GM21786 (cell line): ENCODE measurements around the gene SPEN.
A peak's percentile ranks its signal among the peaks of the same experiment; 100 is the strongest.

Experiments used
- ATAC-seq: cut with Tn5 transposase; IDR thresholded peaks from one replicate; pipeline ENCODE4 v1.9.1; 2021; ENCODE audit not compliant: unreplicated experiment

SPEN gene

DNA sequence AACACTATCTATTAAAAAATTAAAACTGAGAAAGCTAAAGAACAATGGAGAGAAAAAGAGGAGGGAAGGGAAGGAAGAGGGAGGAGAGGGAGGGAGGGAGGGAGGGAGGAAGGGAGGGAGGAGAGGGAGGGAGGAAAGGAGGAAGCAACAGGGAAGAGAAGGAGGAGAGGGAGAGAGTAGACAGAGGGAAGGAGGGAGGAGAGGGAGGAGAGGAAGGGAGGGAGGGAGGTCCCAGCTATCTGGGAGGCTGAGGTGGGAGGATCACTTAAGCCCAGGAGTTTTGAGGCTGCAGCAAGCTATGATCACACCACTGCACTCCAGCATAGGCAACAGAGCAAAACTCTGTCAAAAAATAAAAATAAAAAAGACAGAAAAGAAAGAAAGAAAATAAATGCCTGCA, 111.9 kb downstream of the SPEN start:
- no peak for ATAC-seq

DNA sequence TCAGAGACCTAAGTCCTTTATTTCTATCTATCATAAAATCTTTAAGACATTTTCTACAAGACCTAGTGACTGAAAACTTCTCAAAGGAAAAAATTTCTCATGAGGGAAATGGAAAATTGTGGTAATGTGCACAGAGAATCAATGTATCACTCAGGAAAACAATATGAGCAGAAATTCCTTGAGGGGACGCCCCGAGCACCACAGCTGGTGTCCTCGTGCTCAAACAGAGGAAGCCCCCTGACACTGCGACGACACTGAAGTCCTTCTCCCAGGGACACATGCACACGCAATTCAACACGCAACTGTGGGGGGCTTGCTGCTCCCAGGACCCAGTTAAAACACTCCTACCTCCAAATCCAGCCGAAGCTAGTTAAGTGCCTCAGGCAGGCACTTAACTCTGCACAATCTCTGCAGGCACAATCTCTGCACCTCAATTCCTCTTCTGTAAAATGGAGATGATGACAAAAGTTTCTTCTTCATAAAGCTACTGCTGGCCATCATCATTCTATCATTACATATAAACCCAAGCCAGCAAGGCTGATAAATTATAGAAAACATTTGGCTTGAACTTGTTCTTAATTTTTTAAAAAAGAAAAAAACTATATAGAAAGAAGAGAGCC, 112.4 kb downstream of the SPEN start:
- no peak for ATAC-seq

DNA sequence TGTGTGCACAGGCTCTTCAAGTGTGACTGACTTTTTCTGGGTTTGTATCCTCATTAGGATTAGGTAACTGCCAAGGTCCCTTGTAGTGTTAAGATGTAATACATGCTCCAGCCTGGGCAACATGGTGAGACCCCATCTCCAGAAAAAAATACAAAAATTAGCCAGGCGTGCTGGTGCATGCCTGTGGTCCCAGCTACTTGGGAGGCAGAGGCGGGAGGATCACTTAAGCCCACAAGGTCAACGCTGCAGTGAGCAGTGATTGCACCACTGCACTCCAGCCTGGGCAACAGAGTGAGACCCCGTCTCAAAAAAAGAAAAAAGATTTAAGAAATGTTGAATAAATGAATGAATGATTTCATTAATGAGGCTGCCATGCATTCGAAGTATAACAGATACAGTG, 113.3 kb downstream of the SPEN start:
- ATAC-seq, result no peak

DNA sequence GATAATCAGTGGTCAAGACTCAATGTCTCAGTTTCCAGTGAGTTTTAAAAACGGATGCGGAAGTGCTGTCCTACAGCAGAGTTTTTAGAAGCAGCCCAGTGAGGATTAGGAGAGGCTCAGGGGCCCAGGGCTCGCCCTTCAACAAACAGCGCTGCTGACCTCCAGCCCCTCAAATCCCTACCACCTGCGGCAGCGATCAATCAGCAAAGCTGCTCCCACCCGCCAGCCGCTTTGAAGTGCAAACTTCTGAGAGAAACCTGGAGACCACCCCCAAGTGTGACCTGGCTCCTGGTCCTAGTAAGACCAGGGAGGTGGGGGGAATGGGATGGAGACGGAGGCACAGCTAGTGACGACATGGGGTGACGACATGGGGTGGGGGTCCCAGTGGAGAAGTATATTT, 114.0 kb downstream of the SPEN start:
- no peak for ATAC-seq

DNA sequence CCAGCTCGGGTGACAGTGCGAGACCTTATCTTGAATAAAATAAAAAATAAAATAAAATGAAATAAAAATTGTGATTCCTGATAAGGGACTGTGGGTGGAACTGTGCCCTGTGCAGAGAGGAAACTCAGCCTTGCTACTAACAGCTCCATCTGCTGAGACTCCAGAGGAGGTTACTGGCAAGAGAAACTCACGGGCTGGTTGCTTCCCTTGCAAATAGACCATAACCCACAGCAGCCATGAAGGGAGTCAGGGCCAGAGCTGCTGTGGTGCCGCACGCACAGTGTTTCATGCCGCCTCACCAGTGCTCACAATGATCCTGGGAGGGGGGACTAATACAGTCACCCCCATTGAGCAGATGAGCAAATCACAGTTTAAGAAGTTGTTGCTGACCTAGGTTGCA, 114.7 kb downstream of the SPEN start:
- ATAC-seq, result no peak

DNA sequence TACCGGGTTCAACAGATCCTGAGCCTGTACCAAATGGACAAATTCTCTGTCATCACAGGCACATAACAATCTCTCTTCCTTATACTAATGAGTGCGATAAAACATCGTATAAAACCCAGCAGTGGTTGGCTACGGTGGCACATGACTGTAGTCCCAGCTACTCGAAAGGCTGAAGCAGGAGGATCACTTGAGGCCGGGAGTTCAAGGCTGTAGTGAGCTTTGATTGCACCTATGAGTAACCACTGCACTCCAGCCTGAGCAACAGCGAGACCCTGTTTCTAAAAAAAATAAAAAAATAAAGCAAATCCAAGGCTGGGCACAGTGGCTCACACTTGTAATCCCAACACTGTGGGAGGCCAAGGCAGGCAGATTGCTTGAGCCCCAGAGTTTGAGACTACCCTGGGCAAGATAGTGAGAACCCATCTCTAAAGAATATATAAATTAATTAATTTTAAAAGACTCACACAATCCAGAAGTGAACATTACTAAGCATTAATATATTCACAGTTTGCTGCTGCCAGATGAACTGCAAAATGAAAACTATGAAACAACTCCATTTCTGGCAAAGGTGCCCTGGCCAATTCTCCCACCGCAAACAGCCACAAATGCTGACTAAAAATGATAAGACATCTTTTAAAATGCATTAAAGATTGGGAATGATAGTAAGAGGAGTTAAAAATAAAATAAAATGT, 115.3 kb downstream of the SPEN start:
- ATAC-seq, result no peak

DNA sequence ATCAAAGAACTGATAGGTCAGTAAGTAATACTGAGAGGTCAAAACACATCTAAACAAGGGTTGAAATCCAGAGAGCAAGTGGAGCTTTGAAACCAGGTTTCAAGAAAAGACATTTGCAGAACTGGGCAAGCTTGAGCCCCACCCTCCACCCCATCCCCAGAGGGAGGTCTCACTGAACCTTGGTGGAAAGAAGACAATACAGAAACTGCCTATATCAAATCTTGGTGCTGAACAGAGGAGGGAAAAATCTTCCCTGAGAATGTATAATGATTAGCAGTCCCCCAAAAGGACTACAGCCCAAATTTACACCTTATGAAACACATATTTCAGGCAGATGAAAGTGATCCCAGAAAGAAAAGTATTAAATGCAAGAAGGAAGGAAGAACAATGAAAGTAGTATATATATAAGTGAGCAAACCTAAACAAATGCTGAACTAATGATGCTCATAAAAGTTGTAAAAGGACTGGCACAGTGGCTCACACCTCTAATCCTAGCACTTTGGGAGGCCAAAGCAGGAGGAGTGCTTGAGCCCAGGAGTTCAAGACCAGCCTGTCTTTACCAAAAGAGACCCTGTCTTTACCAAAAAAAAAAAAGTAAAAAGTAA, 116.0 kb downstream of the SPEN start:
- no peak for ATAC-seq

DNA sequence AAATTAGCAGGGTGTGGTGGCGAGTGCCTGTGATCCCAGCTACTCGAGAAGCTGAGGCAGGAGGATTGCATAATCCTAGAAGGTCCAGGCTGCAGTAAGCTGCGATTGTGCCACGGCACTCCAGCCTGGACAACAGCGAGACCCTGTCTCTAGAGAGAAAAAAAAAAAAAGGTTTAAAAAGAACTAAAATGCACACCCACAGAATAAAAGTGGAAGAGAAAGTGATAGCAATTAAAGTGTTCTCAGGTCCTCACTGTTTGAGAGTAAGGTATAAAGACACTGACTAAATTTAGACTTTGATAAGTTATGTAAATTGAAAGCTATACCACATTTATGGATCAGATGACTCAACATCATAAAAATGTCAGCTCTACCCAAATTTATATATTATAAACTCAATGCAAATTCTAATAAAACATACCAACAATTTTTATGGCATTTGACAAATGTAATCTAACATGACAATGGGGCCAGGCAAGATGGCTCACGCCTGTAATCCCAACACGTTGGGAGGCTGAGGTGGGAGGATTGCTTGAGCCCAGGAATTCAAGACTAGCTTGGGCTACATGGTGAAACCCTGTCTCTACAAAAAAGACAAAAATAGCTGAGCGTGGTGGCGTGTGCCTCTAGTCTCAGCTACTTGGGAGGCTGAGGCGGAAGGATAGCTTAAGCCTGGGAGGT, 116.6 kb downstream of the SPEN start:
- peak; percentile 41 for ATAC-seq

DNA sequence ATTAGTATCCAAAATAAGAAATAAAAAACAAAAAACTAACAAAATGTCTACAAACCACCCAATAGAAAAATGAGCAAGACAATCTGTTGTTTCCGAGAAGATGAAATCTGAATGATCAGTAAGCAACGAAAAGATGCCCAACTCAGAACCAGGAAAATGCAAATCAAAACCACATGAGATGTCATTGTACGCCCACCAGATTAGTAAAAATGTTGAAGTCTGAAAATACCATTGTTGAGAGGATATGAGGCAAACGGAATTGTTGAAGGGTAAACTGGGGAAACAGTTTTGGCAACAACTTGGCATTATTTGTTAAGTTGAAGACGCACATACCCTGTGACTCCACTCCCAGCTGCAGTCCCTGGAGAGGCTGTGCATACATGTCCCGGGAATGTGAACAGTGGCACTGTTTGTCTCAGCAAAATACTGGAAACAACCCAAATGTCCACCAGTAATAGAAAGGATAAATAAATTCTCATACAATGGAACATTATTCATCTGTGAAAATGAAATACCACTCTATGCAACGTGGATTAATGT, 117.8 kb downstream of the SPEN start:
- no peak for ATAC-seq

DNA sequence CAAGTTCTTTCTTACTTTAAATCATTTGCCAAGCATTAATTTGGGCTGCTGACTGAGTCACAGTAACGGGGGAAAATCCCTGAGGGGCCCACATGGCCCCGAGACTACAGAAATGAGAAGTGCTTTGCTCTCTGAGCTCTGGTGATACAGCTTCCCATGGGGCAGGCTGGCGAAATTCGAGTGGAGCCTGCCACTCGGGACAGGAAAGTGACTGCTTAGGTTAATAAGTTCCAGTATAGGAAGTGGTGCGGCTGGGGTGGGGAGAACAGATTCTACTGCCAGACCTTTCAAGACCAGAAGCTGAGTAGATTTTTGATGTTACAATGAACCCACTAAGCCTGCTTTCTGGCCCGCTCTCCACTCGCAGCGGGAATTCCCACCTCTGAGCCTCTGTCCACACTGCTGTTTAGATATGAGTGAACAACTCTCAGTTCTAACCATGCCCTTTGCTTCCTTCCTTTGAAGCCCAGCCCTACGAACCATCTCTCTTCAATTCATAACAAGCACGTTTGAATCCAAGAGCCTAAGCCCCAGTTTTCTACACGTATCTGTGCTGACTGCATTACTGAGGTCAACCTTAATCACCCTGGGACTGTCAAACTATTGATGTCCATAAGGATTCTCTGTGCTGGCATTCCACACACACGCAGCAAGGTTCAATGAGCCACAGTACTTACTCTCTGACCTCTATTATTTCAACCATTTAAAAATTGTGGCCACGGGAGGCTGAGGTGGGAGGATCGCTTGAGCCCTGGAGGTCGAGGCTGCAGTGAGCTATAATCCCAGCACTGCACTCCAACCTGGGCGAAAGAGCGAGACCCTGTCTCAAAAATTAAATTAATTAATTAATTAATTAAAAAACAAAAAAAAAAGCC, 118.8 kb downstream of the SPEN start:
- ATAC-seq, result peak; percentile 68

DNA sequence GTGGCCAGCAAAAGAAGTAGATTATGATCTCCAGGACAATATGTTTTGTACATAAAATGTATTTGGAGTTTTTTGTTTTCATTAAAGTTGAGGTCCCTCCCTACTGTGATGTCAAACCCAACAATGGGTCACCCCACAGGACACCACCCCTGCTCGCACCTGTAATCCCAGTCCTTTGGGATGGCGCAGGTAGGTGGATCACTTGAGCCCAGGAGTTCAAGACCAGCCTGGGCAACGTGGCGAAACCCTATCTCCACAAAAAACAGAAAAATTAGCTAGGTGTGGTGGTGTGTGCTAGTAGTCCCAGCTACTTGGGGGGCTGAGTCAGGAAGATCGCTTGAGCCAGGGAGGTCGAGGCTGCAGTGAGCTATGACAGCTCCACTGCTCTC, 119.4 kb downstream of the SPEN start:
- ATAC-seq, result no peak

DNA sequence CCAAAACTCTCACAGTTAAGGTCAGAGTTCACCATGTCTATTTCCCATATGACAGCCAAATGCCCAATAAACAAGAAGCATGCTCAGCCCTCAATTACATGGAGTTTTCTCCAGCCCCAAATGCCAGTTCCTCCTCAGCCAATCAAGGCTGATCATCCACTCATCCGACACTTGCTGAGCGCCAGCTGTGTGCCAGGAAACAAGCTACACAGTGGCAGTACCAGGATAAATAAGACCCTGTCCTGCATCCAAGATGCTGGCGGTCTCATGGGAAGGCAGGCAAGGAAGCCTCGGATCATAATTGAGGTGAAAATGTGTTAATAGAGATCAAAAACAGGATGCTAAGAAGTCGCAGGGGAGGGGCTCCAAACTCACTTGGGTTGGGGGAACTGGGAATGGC, 120.7 kb downstream of the SPEN start:
- ATAC-seq, result no peak

DNA sequence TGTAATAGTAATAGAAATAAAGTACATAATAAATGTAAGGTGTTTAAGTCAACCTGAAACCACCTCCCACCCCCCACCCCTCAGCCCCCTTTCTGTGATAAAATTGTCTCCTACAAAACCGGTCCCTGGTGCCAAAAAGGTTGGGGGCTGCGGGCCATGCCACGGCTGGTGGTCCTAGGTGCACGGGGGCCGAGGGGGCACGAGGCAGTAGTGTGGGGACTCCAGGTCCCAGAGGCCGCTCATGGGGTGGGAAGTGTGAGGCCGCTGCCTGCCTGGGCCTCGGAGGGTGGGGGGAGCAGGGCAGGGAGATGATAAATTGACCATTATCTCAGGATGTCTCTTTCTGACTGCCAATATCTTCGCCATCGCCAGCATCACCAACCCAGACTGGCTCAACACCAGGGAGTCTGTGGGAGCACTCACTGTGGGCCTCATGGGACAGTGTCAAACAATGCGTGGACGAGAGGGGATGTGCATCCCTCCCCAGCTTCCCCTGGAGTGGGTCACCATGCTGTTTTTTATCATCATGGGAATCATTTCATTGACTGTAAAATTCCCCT, 121.9 kb downstream of the SPEN start:
- ATAC-seq, result no peak

DNA sequence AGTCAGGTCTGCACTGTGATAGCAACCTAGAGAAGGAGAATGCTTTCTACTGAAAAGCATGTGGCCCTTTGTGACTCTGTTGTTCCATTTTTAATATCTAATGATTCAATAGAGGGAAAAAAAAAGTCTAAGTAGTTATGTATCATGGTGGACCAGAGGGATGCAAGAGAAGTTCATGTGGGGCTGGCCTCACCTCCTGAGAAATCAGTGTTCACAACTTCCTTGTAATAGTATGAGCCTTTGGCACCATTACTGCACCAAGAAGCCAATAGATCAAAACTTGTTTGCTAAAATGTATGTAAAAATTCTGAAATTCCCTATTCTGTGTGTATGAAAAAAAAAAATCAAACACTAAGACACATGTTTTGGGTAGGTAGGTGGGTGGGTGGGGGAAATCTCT, 123.4 kb downstream of the SPEN start:
- no peak for ATAC-seq

DNA sequence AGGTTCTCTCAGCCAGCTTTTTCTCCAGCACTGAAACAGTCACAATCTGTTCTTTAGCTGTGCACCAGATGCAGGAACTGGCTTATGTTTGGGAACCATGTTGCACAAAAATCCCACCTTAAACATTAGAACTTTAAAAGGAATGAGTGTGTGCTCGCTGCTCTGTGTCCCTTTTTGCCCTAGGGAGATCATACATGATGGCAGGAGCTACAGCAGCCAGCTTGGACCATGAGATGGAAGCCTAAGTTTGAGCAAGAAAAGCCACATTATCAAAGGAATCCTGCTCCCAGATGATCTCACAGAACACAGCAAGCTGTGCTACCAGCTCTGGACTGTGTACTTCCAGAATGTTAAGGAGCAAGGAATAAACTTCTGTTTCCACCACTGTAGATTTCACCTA, 124.9 kb downstream of the SPEN start:
- no peak for ATAC-seq

DNA sequence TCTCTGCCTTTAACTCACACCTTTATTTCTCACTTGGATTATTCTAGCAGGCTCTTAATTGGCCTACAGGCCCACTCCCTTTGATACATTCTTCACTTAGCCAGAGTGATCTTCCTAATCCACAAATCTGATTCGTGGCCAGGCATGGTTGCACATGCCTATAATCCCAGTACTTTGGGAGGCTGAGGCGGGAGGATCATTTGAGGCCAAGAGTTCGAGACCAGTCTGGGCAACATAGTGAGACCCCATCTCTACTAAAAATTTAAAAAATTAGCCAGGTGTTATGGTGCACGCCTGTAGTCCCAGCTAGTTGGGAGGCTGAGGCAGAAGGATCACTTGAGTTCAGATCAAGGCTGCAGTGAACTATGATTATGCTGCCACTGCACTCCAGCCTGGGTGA, 126.3 kb downstream of the SPEN start:
- no peak for ATAC-seq

DNA sequence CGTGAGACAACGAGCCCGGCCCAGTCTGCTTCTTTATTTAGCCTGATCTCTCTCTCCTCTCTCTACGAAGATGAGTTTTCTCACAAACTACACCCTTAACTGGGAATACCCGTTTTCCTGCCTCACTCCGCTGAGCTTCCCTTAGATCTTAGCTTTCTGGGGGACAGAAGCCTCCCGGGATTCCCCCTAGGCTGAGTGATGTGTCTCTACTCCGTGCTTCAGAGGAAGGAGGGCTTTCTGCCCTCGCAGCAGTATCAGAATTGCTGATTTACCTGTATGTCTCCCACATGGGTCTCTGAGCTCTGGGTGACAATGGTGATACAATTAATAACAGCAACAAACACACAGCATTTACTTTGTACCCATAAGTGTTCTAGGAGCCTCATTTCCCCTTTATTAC, 127.3 kb downstream of the SPEN start:
- ATAC-seq, result peak; percentile 26

DNA sequence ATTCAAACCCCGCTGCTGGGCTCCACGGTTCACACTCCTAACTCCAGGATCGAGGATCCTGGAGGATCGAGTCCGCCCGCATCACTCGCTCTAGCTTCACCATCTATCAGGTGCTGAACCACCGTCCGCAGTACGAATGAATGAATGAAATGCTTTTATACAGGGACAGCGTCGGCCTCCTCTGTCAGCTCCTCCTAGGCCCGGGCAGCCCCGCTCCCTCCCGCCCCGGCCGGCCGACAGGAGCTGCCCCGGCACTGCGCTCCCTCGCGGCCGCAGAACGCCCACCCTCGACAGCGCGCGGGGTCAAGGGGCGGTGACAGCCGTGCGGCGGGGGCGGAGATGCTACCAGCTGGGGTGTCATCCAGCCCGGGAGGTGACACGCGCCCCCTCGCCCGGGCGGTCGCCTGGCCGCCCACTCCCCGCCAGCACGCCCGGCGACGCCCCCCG, 127.9 kb downstream of the SPEN start:
- peak; percentile 46 for ATAC-seq

DNA sequence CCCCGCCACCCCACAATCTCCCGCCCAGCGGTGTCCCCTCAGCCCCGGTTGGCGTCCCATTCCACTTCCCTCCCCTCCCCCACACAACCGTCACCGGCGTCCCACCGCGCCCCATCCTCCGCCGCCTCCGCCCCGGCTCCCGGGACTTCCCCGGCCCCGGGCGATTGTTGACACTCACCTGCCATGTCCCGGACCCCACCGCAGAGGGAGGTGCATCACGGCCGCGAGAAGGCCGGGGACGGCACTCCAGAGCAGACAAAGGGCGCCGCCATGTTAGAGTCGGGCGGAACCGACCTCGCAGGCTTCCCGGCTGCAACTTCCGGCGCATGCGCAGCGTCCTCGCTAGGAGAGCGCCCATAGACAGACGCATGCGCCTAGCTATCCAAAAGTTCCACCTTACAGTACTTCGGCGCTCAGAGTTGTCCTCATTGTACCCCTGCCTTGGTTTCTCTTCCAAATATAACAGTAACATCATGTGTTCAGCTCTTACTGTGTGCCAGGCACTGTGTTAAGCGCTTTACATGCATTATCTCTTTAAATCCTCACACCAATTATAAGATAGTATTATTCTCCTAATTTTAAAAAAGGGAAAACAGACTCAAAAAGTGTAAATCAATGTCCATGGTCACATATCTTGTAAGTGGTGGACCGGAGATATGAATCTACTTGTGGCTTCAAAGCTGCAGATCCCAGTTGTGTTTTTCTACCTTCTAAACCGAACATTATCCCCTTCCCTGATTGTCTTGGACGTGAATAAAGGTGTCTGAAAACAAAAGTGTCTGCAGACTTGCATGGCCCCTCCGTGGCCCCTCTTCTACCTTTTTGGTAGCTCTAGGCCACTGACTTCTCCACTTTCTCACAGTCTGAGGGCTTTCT, 128.5 kb downstream of the SPEN start, which contains the start of gene ZBTB17:
ZBTB17 (minus strand) TSS at position 297 of the 876 bp plus-strand sequence. CDS start 27,606 bp downstream, outside the sequence.
- ATAC-seq, result peak; percentile 70
